ENCODE measurements around the gene CHAC1.

Gene CHAC1

GRCh38 chr15:40923551-40923950 lies 29.7 kb upstream of the CHAC1 start:
- DNase-seq (ENCODE audit: low spot score), result no peak

- DNase-seq (ENCODE audit: low spot score), result no peak
These were observed 27.8 kb upstream of the CHAC1 start for GRCh38 chr15:40925495-40925862.

GRCh38 chr15:40925863-40926658 lies 27.2 kb upstream of the CHAC1 start:
- no peak for DNase-seq (ENCODE audit: low spot score)

- DNase-seq (ENCODE audit: low spot score), result no peak
These were observed 26.4 kb upstream of the CHAC1 start for GRCh38 chr15:40926659-40927494.

- no peak for DNase-seq (ENCODE audit: low spot score)
These were observed 25.8 kb upstream of the CHAC1 start for GRCh38 chr15:40927495-40927872.

GRCh38 chr15:40927873-40928806 lies 25.1 kb upstream of the CHAC1 start:
- no peak for DNase-seq (ENCODE audit: low spot score)

- peak; percentile 92 for DNase-seq (ENCODE audit: low spot score)
These were observed 24.2 kb upstream of the CHAC1 start, which contains the start of gene DLL4 for GRCh38 chr15:40928821-40929659. Gene DLL4, plus strand, starts transcription at chr15:40929340. Its CDS starts 329 bp downstream, at chr15:40929669.

- peak; percentile 65 for DNase-seq (ENCODE audit: low spot score)
These were observed 23.4 kb upstream of the CHAC1 start for GRCh38 chr15:40929660-40930429.

GRCh38 chr15:40930430-40931299 lies 22.6 kb upstream of the CHAC1 start:
- DNase-seq (ENCODE audit: low spot score), result peak; percentile 68

GRCh38 chr15:40931300-40932142 lies 21.8 kb upstream of the CHAC1 start:
- no peak for DNase-seq (ENCODE audit: low spot score)

- no peak for DNase-seq (ENCODE audit: low spot score)
These were observed 21.1 kb upstream of the CHAC1 start for GRCh38 chr15:40932156-40932555.

GRCh38 chr15:40932649-40933516 lies 20.4 kb upstream of the CHAC1 start:
- no peak for DNase-seq (ENCODE audit: low spot score)

- DNase-seq (ENCODE audit: low spot score), result no peak
These were observed 19.8 kb upstream of the CHAC1 start for GRCh38 chr15:40933517-40933902.

- DNase-seq (ENCODE audit: low spot score), result no peak
These were observed 18.8 kb upstream of the CHAC1 start for GRCh38 chr15:40934457-40934856.

GRCh38 chr15:40936234-40936708 lies 17.0 kb upstream of the CHAC1 start:
- no peak for DNase-seq (ENCODE audit: low spot score)

GRCh38 chr15:40936709-40937666 lies 16.3 kb upstream of the CHAC1 start:
- no peak for DNase-seq (ENCODE audit: low spot score)

Measured in AG08396 (cell line).